Endothelial cell of umbilical vein (primary cell): ENCODE measurements around the gene COA3. TPM values are rescaled to one million over a fixed set of nuclear protein-coding genes. Genes with fewer than 3 reads are reported as not detected.
A peak's percentile ranks its signal among the peaks of the same experiment; 100 is the strongest.

Experiments used
- BruUV-seq: library from RNA; stranded (reverse); fragments of 400-500 nt; replicated peaks from 2 replicates; lab custom pipeline; 2021; lab: Mats Ljungman, UMichigan
- CTCF ChIA-PET: fragments of 300-600, 350-600 bp; sonication (Branson Sonifier 250); formaldehyde crosslinking; loops from one replicate; lab custom pipeline; 2021; ENCODE audit warnings: antibody characterized with exemption, inconsistent platforms; lab: Charles Lee
- POLR2A ChIA-PET: fragments of 300-600, 350-600 bp; sonication (Branson Sonifier 250); formaldehyde crosslinking; loops from one replicate; lab custom pipeline; 2021; ENCODE audit warnings: antibody characterized with exemption, inconsistent platforms; lab: Charles Lee
- DNase-seq: peaks from one replicate; pipeline ENCODE4 v3.0.0-alpha.2; 2011; ENCODE audit warnings: low read depth, low spot score
- FAIRE-seq: peaks from 2 replicates; lab custom pipeline; 2011; peaks lifted over from hg19 to GRCh38; lab: Jason Lieb, UNC
- H2AFZ ChIP-seq: 2 replicates; pipeline ENCODE4 v1.6.0; 2012; ENCODE audit warnings: low read depth, low read length, control low read depth, inconsistent platforms
- H3K27ac ChIP-seq: 2 replicates; pipeline ENCODE4 v1.5.1; 2011; ENCODE audit warnings: low read depth, mild to moderate bottlenecking, control low read depth, low read length, moderate library complexity; ENCODE audit not compliant: insufficient read depth
- H3K27me3 ChIP-seq, 2 experiments: 2 replicates each; pipeline versions ENCODE4 v1.6.0 to v1.6.1; 2011; ENCODE audit warnings: low read length in 2 of 2, mixed read lengths in 1 of 2; ENCODE audit not compliant: control insufficient read depth in 2 of 2, insufficient read depth in 2 of 2
- H3K36me3 ChIP-seq, 2 experiments: 2 replicates in 1 of 2; 3 replicates in 1 of 2; pipeline ENCODE4 v1.5.1; 2011; ENCODE audit warnings: low read length in 2 of 2, mild to moderate bottlenecking in 1 of 2, moderate library complexity in 1 of 2; ENCODE audit not compliant: control insufficient read depth in 2 of 2, insufficient read depth in 2 of 2; ENCODE audit errors: extremely low read depth in 1 of 2
- H3K4me1 ChIP-seq: 3 replicates; pipeline ENCODE4 v1.5.1; 2011; ENCODE audit warnings: mild to moderate bottlenecking, low read length; ENCODE audit not compliant: control insufficient read depth, insufficient read depth; ENCODE audit errors: extremely low read depth
- H3K4me2 ChIP-seq: 2 replicates; pipeline ENCODE4 v1.6.1; 2011; ENCODE audit warnings: low read length, control low read depth, mixed read lengths; ENCODE audit not compliant: insufficient read depth
- H3K4me3 ChIP-seq, 3 experiments: fragments of 200-600 bp in 1 of 3; sonication (generic), shearing (Covaris generic) in 1 of 3; replicated peaks in 1 of 3; 2 replicates each; pipeline ENCODE4 v1.5.1; 2011 to 2016; ENCODE audit warnings: control low read depth in 3 of 3, low read length in 3 of 3, mild to moderate bottlenecking in 2 of 3, inconsistent platforms in 1 of 3, low read depth in 1 of 3, moderate library complexity in 1 of 3; ENCODE audit not compliant: insufficient read depth in 1 of 3
- H3K79me2 ChIP-seq: 2 replicates; pipeline ENCODE4 v1.6.0; 2012; ENCODE audit warnings: low read length, inconsistent platforms; ENCODE audit not compliant: control insufficient read depth, insufficient read depth
- H3K9ac ChIP-seq: replicated peaks from 2 replicates; pipeline ENCODE3; 2011; ENCODE audit warnings: low read length, control low read depth; ENCODE audit not compliant: insufficient read depth; ENCODE audit errors: extremely low read depth
- H3K9me1 ChIP-seq: replicated peaks from 3 replicates; pipeline ENCODE4 v1.6.0; 2011; ENCODE audit warnings: mild to moderate bottlenecking, low read length; ENCODE audit not compliant: control insufficient read depth, insufficient read depth; ENCODE audit errors: extremely low read depth
- H3K9me3 ChIP-seq: replicated peaks from 2 replicates; pipeline ENCODE4 v1.5.1; 2012; ENCODE audit warnings: low read length, inconsistent platforms; ENCODE audit not compliant: control insufficient read depth, insufficient read depth
- H4K20me1 ChIP-seq: replicated peaks from 2 replicates; pipeline ENCODE3; 2011; ENCODE audit warnings: mild to moderate bottlenecking, low read length; ENCODE audit not compliant: control insufficient read depth, insufficient read depth; ENCODE audit errors: extremely low read depth
- EZH2 ChIP-seq: IDR thresholded peaks from 2 replicates; pipeline ENCODE4 v1.6.1; 2012; ENCODE audit warnings: borderline replicate concordance, low read depth, mild to moderate bottlenecking, moderate library complexity, low read length, inconsistent platforms; ENCODE audit not compliant: severe bottlenecking
- FOS ChIP-seq: IDR thresholded peaks from 2 replicates; pipeline ENCODE4 v1.6.1; 2011; ENCODE audit warnings: mild to moderate bottlenecking, low read length, moderate library complexity, borderline replicate concordance; ENCODE audit not compliant: insufficient read depth
- GATA2 ChIP-seq: IDR thresholded peaks from 2 replicates; pipeline ENCODE4 v1.7.0; 2011; ENCODE audit warnings: low read depth, mild to moderate bottlenecking, moderate library complexity, mixed read lengths, low read length; ENCODE audit not compliant: insufficient read length, insufficient read depth
- JUN ChIP-seq: IDR thresholded peaks from 2 replicates; pipeline ENCODE4 v1.6.1; 2011; ENCODE audit warnings: borderline replicate concordance, low read depth; ENCODE audit not compliant: insufficient read length, insufficient read depth
- MYC ChIP-seq: IDR thresholded peaks from one replicate; pipeline ENCODE4 v1.6.1; 2011; ENCODE audit warnings: mild to moderate bottlenecking, low read depth, low read length
- POLR2A ChIP-seq: IDR thresholded peaks from 2 replicates; pipeline ENCODE4 v1.6.1; 2012; ENCODE audit warnings: low read depth, mild to moderate bottlenecking, control low read depth, low read length
- POLR2AphosphoS5 ChIP-seq: IDR thresholded peaks from 2 replicates; pipeline ENCODE4 v1.6.1; 2012; ENCODE audit warnings: low read depth, mild to moderate bottlenecking, control low read depth, low read length, moderate library complexity; ENCODE audit not compliant: insufficient read depth
- dilution Hi-C: fragments of 300-500 bp; cut with MboI; formaldehyde crosslinking; loops from one replicate; pipeline ENCODE4 v1.15.0; 2019; ENCODE audit warnings: low sequenced_read_pairs; ENCODE audit not compliant: extremely low pct_ligation_motif_present
- intact Hi-C: fragments of 100-400 bp; cut with micrococcal nuclease; formaldehyde crosslinking; loops from one replicate; pipeline ENCODE4 v1.10.0; 2022
- polyA plus RNA-seq, 4 experiments: library from polyadenylated mRNA; depleted of rRNA in 3 of 4; stranded (reverse) in 3 of 4; unstranded in 1 of 4; fragments of >200 nt; gene quantifications; 2 replicates each; pipeline versions ENCODE4 v1.2.1 to v1.2.3, GENCODE V29; 2011 to 2012; ENCODE audit warnings: missing spikeins in 1 of 4
- total RNA-seq: library from RNA; stranded (reverse); gene quantifications from 2 replicates; pipeline ENCODE4 v1.2.3, GENCODE V29; 2021
- TF ChIP-seq, protein P1 (sequence below): IDR thresholded peaks from 2 replicates; pipeline ENCODE4 v1.6.1; 2011; ENCODE audit not compliant: insufficient read depth, insufficient read length
- TF ChIP-seq, protein P2 (sequence below), 2 donors: IDR thresholded peaks; 1 replicate in 1 of 2; 2 replicates in 1 of 2; pipeline ENCODE4 v1.5.1; 2011; ENCODE audit warnings: low read length in 2 of 2, mild to moderate bottlenecking in 2 of 2, moderate library complexity in 2 of 2, control low read depth in 1 of 2, inconsistent platforms in 1 of 2, low read depth in 1 of 2; ENCODE audit not compliant: insufficient read depth in 1 of 2; ENCODE audit errors: extremely low read depth in 1 of 2

COA3 gene
- total and polyA plus RNA-seq, 2 donors (not counting 3 experiments of a cell fraction or from before 2014, with no cell fraction given): 56.6 to 126 TPM

DNA sequence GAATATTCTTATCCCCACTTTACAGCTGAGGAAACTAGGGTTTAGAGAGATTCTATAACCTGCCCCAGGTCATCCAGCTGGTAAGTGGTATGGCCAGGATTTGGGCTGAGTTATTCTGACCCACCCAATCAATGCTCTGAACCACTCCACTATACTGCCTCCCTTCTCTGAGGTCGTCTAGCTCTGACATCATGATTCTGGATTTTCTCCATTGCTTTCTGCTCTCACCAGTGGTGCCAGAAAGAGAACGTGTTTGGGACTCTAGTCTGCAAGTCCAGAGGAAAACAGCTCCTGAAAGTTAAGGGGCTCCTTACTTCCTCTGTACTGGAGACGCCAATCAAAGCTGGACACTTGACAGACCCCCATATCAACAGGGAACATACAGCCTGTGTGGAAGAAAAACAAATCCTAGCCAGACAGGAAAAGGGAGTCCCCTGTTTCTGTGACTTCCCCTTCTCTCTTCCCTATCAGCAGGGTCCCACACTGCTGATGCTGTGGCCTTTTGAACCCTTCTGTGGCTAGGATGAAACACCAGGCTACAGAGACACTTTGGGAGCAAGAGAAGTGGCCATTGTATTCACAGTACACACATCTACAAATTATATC, 47.7 kb downstream of the COA3 start:
- FAIRE-seq: peak; percentile 28
- H3K79me2 ChIP-seq: no peaks in the 10 kb centered on the region
- dilution Hi-C loops: no loop called here
- H3K9me1 ChIP-seq: no peaks in the 10 kb centered on the region
- no peak overlapping the region for H3K4me3 ChIP-seq
- no peak overlapping the region for H2AFZ ChIP-seq
- POLR2A ChIA-PET: no interaction called here
- BruUV-seq: no TSS peak
- no peaks in the 10 kb centered on the region for H3K9me3 ChIP-seq
- intact Hi-C loops: no loop called here
- no peaks in the 10 kb centered on the region for H3K27me3 ChIP-seq
- H3K9ac ChIP-seq: no peak overlapping the region
- DNase-seq: peak; percentile 76
- H3K27ac ChIP-seq: no peak overlapping the region
- H3K4me1 ChIP-seq: peaks cover 5% of the 10 kb centered on the region
- H4K20me1 ChIP-seq: no peaks in the 10 kb centered on the region
- TF ChIP-seq JUN: no peak
- no peak for TF ChIP-seq MYC
- TF ChIP-seq POLR2AphosphoS5: no peak
- no peak for TF ChIP-seq EZH2
- TF ChIP-seq, protein P1, sequence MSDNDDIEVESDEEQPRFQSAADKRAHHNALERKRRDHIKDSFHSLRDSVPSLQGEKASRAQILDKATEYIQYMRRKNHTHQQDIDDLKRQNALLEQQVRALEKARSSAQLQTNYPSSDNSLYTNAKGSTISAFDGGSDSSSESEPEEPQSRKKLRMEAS: no peak
- TF ChIP-seq GATA2: no peak
- TF ChIP-seq POLR2A: no peak
- TF ChIP-seq, protein P2, sequence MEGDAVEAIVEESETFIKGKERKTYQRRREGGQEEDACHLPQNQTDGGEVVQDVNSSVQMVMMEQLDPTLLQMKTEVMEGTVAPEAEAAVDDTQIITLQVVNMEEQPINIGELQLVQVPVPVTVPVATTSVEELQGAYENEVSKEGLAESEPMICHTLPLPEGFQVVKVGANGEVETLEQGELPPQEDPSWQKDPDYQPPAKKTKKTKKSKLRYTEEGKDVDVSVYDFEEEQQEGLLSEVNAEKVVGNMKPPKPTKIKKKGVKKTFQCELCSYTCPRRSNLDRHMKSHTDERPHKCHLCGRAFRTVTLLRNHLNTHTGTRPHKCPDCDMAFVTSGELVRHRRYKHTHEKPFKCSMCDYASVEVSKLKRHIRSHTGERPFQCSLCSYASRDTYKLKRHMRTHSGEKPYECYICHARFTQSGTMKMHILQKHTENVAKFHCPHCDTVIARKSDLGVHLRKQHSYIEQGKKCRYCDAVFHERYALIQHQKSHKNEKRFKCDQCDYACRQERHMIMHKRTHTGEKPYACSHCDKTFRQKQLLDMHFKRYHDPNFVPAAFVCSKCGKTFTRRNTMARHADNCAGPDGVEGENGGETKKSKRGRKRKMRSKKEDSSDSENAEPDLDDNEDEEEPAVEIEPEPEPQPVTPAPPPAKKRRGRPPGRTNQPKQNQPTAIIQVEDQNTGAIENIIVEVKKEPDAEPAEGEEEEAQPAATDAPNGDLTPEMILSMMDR (IDR thresholded peaks at IDR 0.05; ENCODE audit: extremely low read depth in 1 of 2, insufficient read depth in 1 of 2, low read depth in 1 of 2, low read length in 2 of 2): no peak
- TF ChIP-seq FOS: no peak
- no peaks in the 10 kb centered on the region for H3K36me3 ChIP-seq
- no peak overlapping the region for H3K4me2 ChIP-seq
- CTCF ChIA-PET: interaction anchor here (1.2 to 5.9 kb wide), 4 partner anchors 12 to 73 kb away, joined by 3 to 55 read pairs (median 4); partner anchors contain the start of gene BECN1
